CD4-positive, alpha-beta memory T cell (primary cell): Measurements from ENCODE around the gene EFNA5. TPM values are rescaled to one million over a fixed set of nuclear protein-coding genes. Genes with fewer than 3 reads are reported as not detected.

Source experiments
- CTCF ChIA-PET: fragments of 350-600 bp; sonication (Branson Sonifier 250); formaldehyde crosslinking; loops from one replicate; lab custom pipeline; 2021; ENCODE audit warnings: inconsistent platforms; ENCODE audit not compliant: partially characterized antibody; lab: Charles Lee
- POLR2A ChIA-PET: fragments of 350-600 bp; sonication (Branson Sonifier 250); formaldehyde crosslinking; loops from one replicate; lab custom pipeline; 2021; ENCODE audit not compliant: partially characterized antibody; lab: Charles Lee
- DNase-seq, 5 donors: peaks; one replicate each; pipeline versions ENCODE4 v3.0.0 to v3.0.0-alpha.2; 2020 to 2022; ENCODE audit warnings: mixed read lengths in 1 of 5
- H3K27ac ChIP-seq: one replicate; pipeline ENCODE4 v1.7.0; 2013; ENCODE audit warnings: low read depth, low read length
- H3K27me3 ChIP-seq: 2 replicates; pipeline ENCODE4 v1.7.0; 2013; ENCODE audit warnings: mild to moderate bottlenecking, low read length, moderate library complexity; ENCODE audit not compliant: insufficient read depth
- H3K36me3 ChIP-seq: 2 replicates; pipeline ENCODE4 v1.7.0; 2013; ENCODE audit warnings: mild to moderate bottlenecking, low read length, moderate library complexity; ENCODE audit not compliant: insufficient read depth
- H3K4me1 ChIP-seq: 2 replicates; pipeline ENCODE4 v1.7.0; 2013; ENCODE audit warnings: mild to moderate bottlenecking, low read length, moderate library complexity; ENCODE audit not compliant: insufficient read depth
- H3K4me3 ChIP-seq, 2 donors: one replicate each; pipeline ENCODE4 v1.7.0; 2013; ENCODE audit warnings: low read length in 2 of 2, mild to moderate bottlenecking in 1 of 2
- H3K9me3 ChIP-seq, 2 donors: one replicate each; pipeline ENCODE4 v1.7.0; 2013; ENCODE audit warnings: low read length in 2 of 2, control low read depth in 1 of 2; ENCODE audit not compliant: control insufficient read depth in 1 of 2
- H3K27ac Mint-ChIP-seq, 7 donors: one replicate each; pipeline ENCODE4 v1.8.0; 2020 to 2021; ENCODE audit warnings: mixed read lengths in 7 of 7, mild to moderate bottlenecking in 6 of 7, inconsistent platforms in 3 of 7, moderate library complexity in 3 of 7
- H3K27me3 Mint-ChIP-seq, 2 donors: one replicate each; pipeline ENCODE4 v1.8.0; 2020 to 2021; ENCODE audit warnings: mixed read lengths in 2 of 2
- H3K36me3 Mint-ChIP-seq, 2 donors: one replicate each; pipeline ENCODE4 v1.8.0; 2020 to 2021; ENCODE audit warnings: mixed read lengths in 2 of 2, inconsistent platforms in 1 of 2, mild to moderate bottlenecking in 1 of 2
- H3K4me1 Mint-ChIP-seq, 4 donors: one replicate each; pipeline ENCODE4 v1.8.0; 2020 to 2021; ENCODE audit warnings: mixed read lengths in 4 of 4, mild to moderate bottlenecking in 1 of 4
- H3K4me3 Mint-ChIP-seq, 8 donors: one replicate each; pipeline ENCODE4 v1.8.0; 2020 to 2021; ENCODE audit warnings: mixed read lengths in 8 of 8, mild to moderate bottlenecking in 7 of 8, moderate library complexity in 6 of 8, inconsistent platforms in 3 of 8
- H3K9me3 Mint-ChIP-seq, 8 donors: one replicate each; pipeline ENCODE4 v1.8.0; 2020 to 2021; ENCODE audit warnings: mixed read lengths in 8 of 8, mild to moderate bottlenecking in 5 of 8, inconsistent platforms in 3 of 8, moderate library complexity in 1 of 8
- intact Hi-C: fragments of 100-400 bp; cut with micrococcal nuclease; formaldehyde crosslinking; loops from one replicate; pipeline ENCODE4 v1.15.1; 2023
- polyA plus RNA-seq, 2 donors: library from polyadenylated mRNA; unstranded; fragments of 300-500 nt; fragmentation: Illumina TruSeq; gene quantifications; one replicate each; pipeline ENCODE4 v1.2.3, GENCODE V29; 2021
- total RNA-seq, 2 experiments: library from RNA; stranded (reverse); gene quantifications; one replicate each; pipeline ENCODE4 v1.2.3, GENCODE V29; 2021

The EFNA5 gene
- total and polyA plus RNA-seq, 4 experiments from 2014 or later = not detected

GRCh38 chr5:107378218-107378899 is 292.4 kb downstream of the EFNA5 start:
- intact Hi-C loops = no loop called here
- H3K27ac Mint-ChIP-seq = no peak overlapping the region
- Histone ChIP-seq H3K36me3 (no peaks in the 10 kb centered on the region), H3K9me3 (no peaks in the 10 kb centered on the region), H3K4me1 (no peaks in the 10 kb centered on the region), H3K4me3 (no peak overlapping the region), H3K27me3 (no peaks in the 10 kb centered on the region), H3K27ac (no peak overlapping the region)
- H3K4me1 Mint-ChIP-seq = no peaks in the 10 kb centered on the region
- DNase-seq = no peak
- H3K9me3 Mint-ChIP-seq = peaks cover 0 to 3% (median 0%) of the 10 kb centered on the region in 8 donors
- no peak overlapping the region for H3K4me3 Mint-ChIP-seq
- ChIA-PET CTCF (no interaction called here), POLR2A (no interaction called here)
- H3K36me3 Mint-ChIP-seq = no peaks in the 10 kb centered on the region
- peaks cover 2 to 6% of the 10 kb centered on the region in 2 donors for H3K27me3 Mint-ChIP-seq

DNA sequence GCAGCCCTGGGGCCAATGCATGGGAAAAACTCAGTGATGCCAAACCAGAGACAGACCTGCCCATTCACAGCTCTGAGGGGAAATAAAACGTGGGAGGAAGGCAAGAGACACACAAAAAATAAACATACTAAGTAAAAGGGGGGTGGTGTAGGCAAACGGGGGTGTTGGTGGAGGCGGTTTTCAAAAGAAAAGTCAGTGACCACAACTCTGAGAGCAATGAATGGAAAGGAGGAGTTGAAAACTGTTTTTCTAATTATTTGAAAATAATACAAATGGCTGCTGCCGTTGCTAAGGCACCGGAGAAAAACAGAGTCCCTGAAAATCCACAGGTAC is 293.5 kb downstream of the EFNA5 start:
- H3K27ac Mint-ChIP-seq = no peak overlapping the region
- H3K27me3 ChIP-seq = no peaks in the 10 kb centered on the region
- no peaks in the 10 kb centered on the region for H3K4me1 Mint-ChIP-seq
- peaks cover 2 to 6% of the 10 kb centered on the region in 2 donors for H3K27me3 Mint-ChIP-seq
- no peak overlapping the region for H3K4me3 ChIP-seq
- H3K36me3 Mint-ChIP-seq = no peaks in the 10 kb centered on the region
- CTCF ChIA-PET = no interaction called here
- H3K9me3 ChIP-seq = no peaks in the 10 kb centered on the region
- H3K4me3 Mint-ChIP-seq = no peak overlapping the region
- peaks cover 0 to 3% (median 0%) of the 10 kb centered on the region in 8 donors for H3K9me3 Mint-ChIP-seq
- H3K4me1 ChIP-seq = no peaks in the 10 kb centered on the region
- POLR2A ChIA-PET = no interaction called here
- no peaks in the 10 kb centered on the region for H3K36me3 ChIP-seq
- intact Hi-C loops = no loop called here
- no peak overlapping the region for H3K27ac ChIP-seq
- DNase-seq = no peak

GRCh38 chr5:107376546-107377276 is 294.0 kb downstream of the EFNA5 start:
- Histone ChIP-seq H3K27me3 (no peaks in the 10 kb centered on the region), H3K9me3 (no peaks in the 10 kb centered on the region), H3K36me3 (no peaks in the 10 kb centered on the region), H3K4me3 (no peak overlapping the region), H3K27ac (no peak overlapping the region), H3K4me1 (no peaks in the 10 kb centered on the region)
- no peak for DNase-seq
- Mint-ChIP-seq H3K4me3 (no peak overlapping the region), H3K27ac (no peak overlapping the region), H3K27me3 (peaks cover 2 to 6% of the 10 kb centered on the region in 2 donors), H3K9me3 (peaks cover 0 to 3% (median 0%) of the 10 kb centered on the region in 8 donors), H3K36me3 (no peaks in the 10 kb centered on the region), H3K4me1 (no peaks in the 10 kb centered on the region)
- intact Hi-C loops = no loop called here
- ChIA-PET POLR2A (no interaction called here), CTCF (interaction anchor here (1.1 kb wide), 1 partner anchor 20 kb away, joined by 3 read pairs; no protein-coding TSS in a partner anchor)

GRCh38 chr5:107373549-107374263 is 297.0 kb downstream of the EFNA5 start:
- POLR2A ChIA-PET = no interaction called here
- Mint-ChIP-seq H3K27me3 (peaks cover 0 to 4% of the 10 kb centered on the region in 2 donors), H3K4me1 (no peaks in the 10 kb centered on the region), H3K36me3 (no peaks in the 10 kb centered on the region), H3K9me3 (no peaks in the 10 kb centered on the region), H3K27ac (no peak overlapping the region), H3K4me3 (no peak overlapping the region)
- Histone ChIP-seq H3K9me3 (no peaks in the 10 kb centered on the region), H3K27me3 (no peaks in the 10 kb centered on the region), H3K4me3 (no peak overlapping the region), H3K36me3 (no peaks in the 10 kb centered on the region), H3K27ac (no peak overlapping the region), H3K4me1 (no peaks in the 10 kb centered on the region)
- DNase-seq = no peak
- intact Hi-C loops = no loop called here
- CTCF ChIA-PET = no interaction called here

GRCh38 chr5:107372723-107373450 is 297.9 kb downstream of the EFNA5 start:
- DNase-seq = no peak
- Histone ChIP-seq H3K27ac (no peak overlapping the region), H3K27me3 (no peaks in the 10 kb centered on the region), H3K4me3 (no peak overlapping the region), H3K4me1 (no peaks in the 10 kb centered on the region), H3K9me3 (no peaks in the 10 kb centered on the region), H3K36me3 (no peaks in the 10 kb centered on the region)
- Mint-ChIP-seq H3K9me3 (no peaks in the 10 kb centered on the region), H3K27me3 (peaks cover 0 to 4% of the 10 kb centered on the region in 2 donors), H3K36me3 (no peaks in the 10 kb centered on the region), H3K27ac (no peak overlapping the region), H3K4me3 (no peak overlapping the region), H3K4me1 (no peaks in the 10 kb centered on the region)
- ChIA-PET CTCF (no interaction called here), POLR2A (no interaction called here)
- intact Hi-C loops = no loop called here

DNA sequence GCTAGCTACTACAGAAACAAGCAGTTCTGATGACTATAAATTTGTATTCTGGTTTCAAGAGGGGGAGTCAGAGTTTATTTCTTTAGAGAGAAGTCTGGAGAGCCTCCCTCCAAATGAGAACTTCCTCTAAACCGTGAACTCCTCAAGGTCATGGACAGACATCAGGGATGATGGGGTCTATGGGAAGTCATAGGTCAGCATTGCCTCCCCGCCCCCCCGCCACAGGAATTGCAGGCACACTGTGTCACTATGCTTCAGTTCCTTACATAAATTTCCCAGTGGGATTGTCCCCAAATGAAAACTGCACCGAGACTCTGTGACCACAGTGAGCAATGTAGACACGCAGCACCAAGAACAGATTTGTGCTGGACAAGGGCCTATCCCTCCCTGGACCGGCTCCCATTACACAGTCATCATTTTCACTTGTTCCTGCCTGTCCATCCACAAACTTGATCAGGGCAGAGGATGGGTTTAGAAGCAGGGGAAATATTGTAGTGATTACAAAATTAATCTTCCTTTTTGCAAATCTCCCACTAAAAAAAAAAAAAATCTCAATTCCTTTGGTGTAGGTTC is 300.3 kb downstream of the EFNA5 start:
- Histone ChIP-seq H3K9me3 (no peaks in the 10 kb centered on the region), H3K27ac (no peak overlapping the region), H3K4me1 (no peaks in the 10 kb centered on the region), H3K36me3 (no peaks in the 10 kb centered on the region), H3K4me3 (no peak overlapping the region), H3K27me3 (no peaks in the 10 kb centered on the region)
- Mint-ChIP-seq H3K9me3 (peaks cover 0 to 2% (median 0%) of the 10 kb centered on the region in 8 donors), H3K27me3 (no peaks in the 10 kb centered on the region), H3K36me3 (no peaks in the 10 kb centered on the region), H3K4me1 (peaks cover 3 to 5% (median 3%) of the 10 kb centered on the region in 4 donors), H3K27ac (no peak overlapping the region), H3K4me3 (no peak overlapping the region)
- DNase-seq = no peak
- ChIA-PET POLR2A (no interaction called here), CTCF (no interaction called here)
- intact Hi-C loops = no loop called here
